ENCODE measurements around the gene COL4A4.

COL4A4 gene

GRCh38 chr2:227054006-227054405 is 110.0 kb downstream of the COL4A4 start:
- Mint-ChIP-seq H3K4me3 (no peak overlapping the region), H3K27ac (no peak overlapping the region), H3K36me3 (no peaks in the 10 kb centered on the region), H3K9me3 (no peaks in the 10 kb centered on the region), H3K4me1 (no peaks in the 10 kb centered on the region), H3K27me3 (peaks cover 0 to 9% of the 10 kb centered on the region in 2 donors)
- no peak for DNase-seq
- ATAC-seq (replicated peaks) = no peak

- no peak overlapping the region for H3K27ac Mint-ChIP-seq
- DNase-seq (no peak), ATAC-seq (replicated peaks) (no peak)
- H3K9me3 Mint-ChIP-seq = peaks cover 0 to 4% of the 10 kb centered on the region in 2 donors
- H3K27me3 Mint-ChIP-seq = peaks cover 0 to 5% of the 10 kb centered on the region in 2 donors
- H3K36me3 Mint-ChIP-seq = no peaks in the 10 kb centered on the region
- H3K4me3 Mint-ChIP-seq = no peak overlapping the region
- no peaks in the 10 kb centered on the region for H3K4me1 Mint-ChIP-seq
These were observed 111.1 kb downstream of the COL4A4 start for GRCh38 chr2:227052879-227053278.

GRCh38 chr2:227043981-227044380 is 120.0 kb downstream of the COL4A4 start:
- peaks cover 5 to 20% of the 10 kb centered on the region in 2 donors for H3K27me3 Mint-ChIP-seq

GRCh38 chr2:227038550-227039189 is 125.3 kb downstream of the COL4A4 start:
- no peak for ATAC-seq (replicated peaks)

More at GRCh38 chr2:227043981-227044380, 120.0 kb downstream of the COL4A4 start:
- peaks cover 2 to 4% of the 10 kb centered on the region in 2 donors for H3K9me3 Mint-ChIP-seq
- no peak for ATAC-seq (replicated peaks)
- H3K4me1 Mint-ChIP-seq = no peaks in the 10 kb centered on the region
- no peak for DNase-seq
- H3K27ac Mint-ChIP-seq = no peak overlapping the region
- H3K36me3 Mint-ChIP-seq = no peaks in the 10 kb centered on the region
- no peak overlapping the region for H3K4me3 Mint-ChIP-seq

GRCh38 chr2:227036527-227036926 is 127.5 kb downstream of the COL4A4 start:
- ATAC-seq (replicated peaks) (no peak), DNase-seq (no peak)
- H3K9me3 Mint-ChIP-seq = peaks cover 0 to 4% of the 10 kb centered on the region in 2 donors
- H3K4me3 Mint-ChIP-seq = no peak overlapping the region
- H3K27ac Mint-ChIP-seq = no peak overlapping the region
- peaks cover 5 to 27% of the 10 kb centered on the region in 2 donors for H3K27me3 Mint-ChIP-seq
- no peaks in the 10 kb centered on the region for H3K4me1 Mint-ChIP-seq
- peaks cover 1 to 7% of the 10 kb centered on the region in 2 donors for H3K36me3 Mint-ChIP-seq

More at GRCh38 chr2:227038550-227039189, 125.3 kb downstream of the COL4A4 start:
- H3K27ac Mint-ChIP-seq = no peak overlapping the region
- H3K36me3 Mint-ChIP-seq = peaks cover 1 to 7% of the 10 kb centered on the region in 2 donors
- no peaks in the 10 kb centered on the region for H3K4me1 Mint-ChIP-seq
- H3K27me3 Mint-ChIP-seq = peaks cover 5 to 34% of the 10 kb centered on the region in 2 donors
- no peak overlapping the region for H3K4me3 Mint-ChIP-seq
- peaks cover 0 to 4% of the 10 kb centered on the region in 2 donors for H3K9me3 Mint-ChIP-seq
- DNase-seq = no peak

GRCh38 chr2:227035711-227036367 is 128.2 kb downstream of the COL4A4 start:
- ATAC-seq (replicated peaks) (no peak), DNase-seq (no peak)
- Mint-ChIP-seq H3K9me3 (peaks cover 0 to 2% of the 10 kb centered on the region in 2 donors), H3K36me3 (peaks cover 1 to 7% of the 10 kb centered on the region in 2 donors), H3K27ac (no peak overlapping the region), H3K27me3 (peaks cover 6 to 26% of the 10 kb centered on the region in 2 donors), H3K4me3 (no peak overlapping the region), H3K4me1 (no peaks in the 10 kb centered on the region)

- Mint-ChIP-seq H3K36me3 (peaks cover 1 to 10% of the 10 kb centered on the region in 2 donors), H3K27ac (no peak overlapping the region), H3K27me3 (peaks cover 4 to 19% of the 10 kb centered on the region in 2 donors), H3K4me1 (no peaks in the 10 kb centered on the region), H3K4me3 (no peak overlapping the region), H3K9me3 (peaks cover 0 to 2% of the 10 kb centered on the region in 2 donors)
- ATAC-seq (replicated peaks) (peak; percentile 69 to 71), DNase-seq (no peak)
These were observed 130.4 kb downstream of the COL4A4 start for GRCh38 chr2:227033471-227034148.

GRCh38 chr2:227031379-227031778 is 132.6 kb downstream of the COL4A4 start:
- no peak for DNase-seq
- ATAC-seq (replicated peaks) = no peak
- Mint-ChIP-seq H3K4me3 (no peak overlapping the region), H3K36me3 (peaks cover 0 to 3% of the 10 kb centered on the region in 2 donors), H3K27me3 (peaks cover 4 to 22% of the 10 kb centered on the region in 2 donors), H3K9me3 (peaks cover 0 to 2% of the 10 kb centered on the region in 2 donors), H3K4me1 (no peaks in the 10 kb centered on the region), H3K27ac (no peak overlapping the region)

GRCh38 chr2:227030789-227031188 is 133.2 kb downstream of the COL4A4 start:
- peaks cover 0 to 2% of the 10 kb centered on the region in 2 donors for H3K9me3 Mint-ChIP-seq
- H3K36me3 Mint-ChIP-seq = peaks cover 0 to 3% of the 10 kb centered on the region in 2 donors
- H3K27me3 Mint-ChIP-seq = peaks cover 4 to 20% of the 10 kb centered on the region in 2 donors
- H3K27ac Mint-ChIP-seq = no peak overlapping the region
- DNase-seq (no peak), ATAC-seq (replicated peaks) (no peak)
- no peak overlapping the region for H3K4me3 Mint-ChIP-seq
- H3K4me1 Mint-ChIP-seq = peaks cover 0 to 1% of the 10 kb centered on the region in 2 donors

- Mint-ChIP-seq H3K9me3 (no peaks in the 10 kb centered on the region), H3K4me3 (no peak overlapping the region), H3K4me1 (peaks cover 3 to 7% of the 10 kb centered on the region in 2 donors), H3K27ac (no peak overlapping the region), H3K27me3 (peaks cover 4 to 16% of the 10 kb centered on the region in 2 donors), H3K36me3 (peaks cover 0 to 3% of the 10 kb centered on the region in 2 donors)
- ATAC-seq (replicated peaks) (no peak), DNase-seq (no peak)
These were observed 134.4 kb downstream of the COL4A4 start for GRCh38 chr2:227029426-227030105.

- peak; percentile 67 to 81 for ATAC-seq (replicated peaks)
- Mint-ChIP-seq H3K4me3 (no peak overlapping the region), H3K36me3 (no peaks in the 10 kb centered on the region), H3K4me1 (peaks cover 3 to 7% of the 10 kb centered on the region in 2 donors), H3K9me3 (no peaks in the 10 kb centered on the region), H3K27me3 (peaks cover 0 to 10% of the 10 kb centered on the region in 2 donors), H3K27ac (no peak overlapping the region)
- DNase-seq = no peak
These were observed 138.5 kb downstream of the COL4A4 start for GRCh38 chr2:227025510-227025909.

- peaks cover 0 to 3% of the 10 kb centered on the region in 2 donors for H3K36me3 Mint-ChIP-seq
- ATAC-seq (replicated peaks) = no peak
- peaks cover 3 to 7% of the 10 kb centered on the region in 2 donors for H3K4me1 Mint-ChIP-seq
These were observed 141.4 kb downstream of the COL4A4 start for GRCh38 chr2:227022608-227023007.

GRCh38 chr2:227020416-227020815 is 143.6 kb downstream of the COL4A4 start:
- Mint-ChIP-seq H3K36me3 (peaks cover 0 to 3% of the 10 kb centered on the region in 2 donors), H3K27ac (no peak overlapping the region), H3K4me1 (peaks cover 0 to 1% of the 10 kb centered on the region in 2 donors), H3K4me3 (no peak overlapping the region), H3K27me3 (peaks cover 0 to 15% of the 10 kb centered on the region in 2 donors), H3K9me3 (no peaks in the 10 kb centered on the region)
- ATAC-seq (replicated peaks) = no peak
- DNase-seq = no peak

More at GRCh38 chr2:227022608-227023007, 141.4 kb downstream of the COL4A4 start:
- peaks cover 0 to 9% of the 10 kb centered on the region in 2 donors for H3K27me3 Mint-ChIP-seq
- H3K4me3 Mint-ChIP-seq = no peak overlapping the region
- H3K9me3 Mint-ChIP-seq = no peaks in the 10 kb centered on the region
- no peak overlapping the region for H3K27ac Mint-ChIP-seq
- DNase-seq = no peak

- Mint-ChIP-seq H3K4me3 (no peak overlapping the region), H3K9me3 (no peaks in the 10 kb centered on the region), H3K27me3 (peaks cover 0 to 15% of the 10 kb centered on the region in 2 donors), H3K36me3 (peaks cover 0 to 3% of the 10 kb centered on the region in 2 donors), H3K27ac (no peak overlapping the region), H3K4me1 (no peaks in the 10 kb centered on the region)
- ATAC-seq (replicated peaks) (no peak), DNase-seq (no peak)
These were observed 147.1 kb downstream of the COL4A4 start for GRCh38 chr2:227016894-227017293.
